ENCODE results near the gene BAIAP2. TPM values are rescaled to one million over a fixed set of nuclear protein-coding genes. Genes with fewer than 3 reads are reported as not detected.

Gene BAIAP2
- total RNA-seq, 1 donor from 2014 or later = 139 TPM

DNA sequence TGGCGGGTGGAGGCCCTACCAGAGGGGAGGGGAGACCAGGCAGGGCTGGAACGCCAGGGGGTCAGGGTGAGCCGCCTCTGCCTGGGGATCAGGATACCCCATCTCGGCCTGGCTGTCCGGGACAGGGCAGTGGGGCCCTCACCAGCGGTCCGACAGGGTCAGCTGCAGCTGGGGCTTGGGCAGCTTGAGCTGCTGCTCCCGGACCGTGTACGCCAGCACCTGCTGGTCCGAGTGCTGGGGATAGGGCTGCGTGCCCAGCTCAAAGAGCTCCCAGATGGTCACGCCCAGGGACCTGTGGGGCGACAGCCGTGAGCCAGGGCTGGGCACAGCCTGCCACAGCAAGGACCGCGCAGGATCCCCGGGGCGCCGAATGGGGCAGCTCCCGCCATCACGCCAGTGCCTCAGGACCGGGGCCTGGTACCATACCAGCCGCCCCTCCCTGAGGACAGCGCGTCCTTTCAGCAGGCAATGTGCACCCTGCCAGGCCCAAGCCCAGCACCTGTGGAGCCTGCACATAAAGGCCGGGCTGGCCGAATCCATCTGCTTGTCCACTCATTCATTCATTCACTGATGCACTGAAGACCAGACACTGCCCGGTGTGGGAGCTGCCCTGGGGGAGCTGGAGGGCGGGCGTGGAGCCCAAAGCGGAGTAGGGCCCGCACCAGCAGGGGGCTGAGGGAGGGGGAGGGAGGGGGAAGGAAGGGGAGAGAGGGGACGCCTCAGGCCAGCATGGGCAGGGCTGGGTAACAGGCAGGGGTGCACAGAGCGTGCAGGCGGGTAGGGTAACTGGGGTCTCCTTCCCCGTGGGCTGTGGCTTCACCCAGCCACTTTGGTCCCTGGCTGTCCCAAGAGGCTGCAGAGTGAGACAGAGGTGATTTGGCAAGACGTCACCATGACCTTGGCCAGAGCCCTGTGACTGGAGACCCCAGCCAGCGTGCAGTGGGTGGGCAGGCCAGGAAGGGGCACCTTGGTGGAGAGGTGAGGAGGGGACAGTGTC lies 88.4 kb downstream of the BAIAP2 start:
- no peak overlapping the region for H3K4me3 ChIP-seq
- no peaks in the 10 kb centered on the region for H3K9me3 ChIP-seq
- H3K36me3 ChIP-seq = no peaks in the 10 kb centered on the region
- H3K4me1 ChIP-seq = no peaks in the 10 kb centered on the region
- H3K27ac ChIP-seq = no peak overlapping the region
- no peaks in the 10 kb centered on the region for H3K27me3 ChIP-seq
- ATAC-seq (no peak), DNase-seq (no peak)
- TF ChIP-seq CTCF (IDR thresholded peaks at IDR 0.05) = no peak
- intact Hi-C loops (cut with DNase I) = no loop called here

- Histone ChIP-seq H3K4me1 (no peaks in the 10 kb centered on the region), H3K27ac (no peak overlapping the region), H3K27me3 (no peaks in the 10 kb centered on the region), H3K4me3 (no peak overlapping the region), H3K36me3 (no peaks in the 10 kb centered on the region), H3K9me3 (no peaks in the 10 kb centered on the region)
- ATAC-seq (no peak), DNase-seq (no peak)
- no peak for TF ChIP-seq CTCF (IDR thresholded peaks at IDR 0.05)
- intact Hi-C loops (cut with DNase I) = no loop called here
These were observed 89.4 kb downstream of the BAIAP2 start for GRCh38 chr17:81124377-81124776.

DNA sequence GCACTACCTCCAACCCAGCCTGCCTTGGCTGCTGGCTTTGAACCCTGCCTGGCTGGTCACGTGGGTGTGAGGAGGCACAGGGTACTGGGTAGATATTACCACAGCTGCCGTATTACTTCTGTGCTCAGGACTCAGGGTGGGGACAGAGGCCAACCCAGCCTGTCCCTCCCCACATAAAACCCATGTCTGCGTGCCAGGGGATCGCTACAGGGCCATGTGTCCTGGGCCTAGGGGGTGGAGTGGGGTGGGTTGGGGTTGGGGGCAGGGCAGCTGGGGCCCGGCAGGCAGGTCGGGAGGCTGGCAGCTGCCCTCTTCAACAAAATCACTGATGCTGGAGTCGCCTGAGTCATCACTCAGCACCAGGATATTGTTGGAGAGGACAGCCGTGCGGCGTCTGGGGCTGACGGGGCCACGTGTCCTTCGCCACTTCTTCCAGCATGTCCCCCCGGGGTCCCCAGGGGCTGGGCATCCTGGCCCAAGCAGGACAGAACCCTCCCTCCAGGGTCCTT lies 90.7 kb downstream of the BAIAP2 start:
- no peak for ATAC-seq
- DNase-seq = no peak
- intact Hi-C loops (cut with DNase I) = no loop called here
- no peaks in the 10 kb centered on the region for H3K27me3 ChIP-seq
- no peak overlapping the region for H3K4me3 ChIP-seq
- TF ChIP-seq CTCF (IDR thresholded peaks at IDR 0.05) = no peak
- H3K27ac ChIP-seq = no peak overlapping the region
- no peaks in the 10 kb centered on the region for H3K9me3 ChIP-seq
- no peaks in the 10 kb centered on the region for H3K36me3 ChIP-seq
- H3K4me1 ChIP-seq = no peaks in the 10 kb centered on the region

- no peak for TF ChIP-seq CTCF (IDR thresholded peaks at IDR 0.05)
- DNase-seq = no peak
These were observed 91.6 kb downstream of the BAIAP2 start for GRCh38 chr17:81126281-81127132.

GRCh38 chr17:81127133-81127455 lies 92.1 kb downstream of the BAIAP2 start:
- DNase-seq (no peak), ATAC-seq (no peak)
- no peaks in the 10 kb centered on the region for H3K36me3 ChIP-seq
- intact Hi-C loops (cut with DNase I) = no loop called here
- TF ChIP-seq CTCF (IDR thresholded peaks at IDR 0.05) = no peak
- H3K4me3 ChIP-seq = no peak overlapping the region
- H3K27ac ChIP-seq = no peak overlapping the region
- H3K27me3 ChIP-seq = no peaks in the 10 kb centered on the region
- H3K4me1 ChIP-seq = no peaks in the 10 kb centered on the region
- H3K9me3 ChIP-seq = no peaks in the 10 kb centered on the region

More at GRCh38 chr17:81126281-81127132, 91.6 kb downstream of the BAIAP2 start:
- H3K4me3 ChIP-seq = no peak overlapping the region
- H3K36me3 ChIP-seq = no peaks in the 10 kb centered on the region
- H3K27me3 ChIP-seq = no peaks in the 10 kb centered on the region
- no peak overlapping the region for H3K27ac ChIP-seq
- no peaks in the 10 kb centered on the region for H3K4me1 ChIP-seq
- no peaks in the 10 kb centered on the region for H3K9me3 ChIP-seq
- intact Hi-C loops (cut with DNase I) = no loop called here
- ATAC-seq = no peak
